EH (cell line): ENCODE measurements around the gene ITPR2.
"Not testable (repeated sequence)": the region's sequence is repeated elsewhere in the genome, so short reads cannot be mapped to it uniquely, and the experiment has no call there.

Experiments used
- DNase-seq: peaks from one replicate; pipeline ENCODE4 v3.0.0-alpha.2; 2015; ENCODE audit warnings: low read depth

Gene ITPR2

GRCh38 chr12:26848156-26848825 lies 15.3 kb upstream of the ITPR2 start:
- DNase-seq = peak; percentile 36

- DNase-seq = no peak
Observed at GRCh38 chr12:26847431-26847830, 14.4 kb upstream of the ITPR2 start.

GRCh38 chr12:26846416-26846815 lies 13.4 kb upstream of the ITPR2 start:
- no peak for DNase-seq

GRCh38 chr12:26845984-26846383 lies 13.0 kb upstream of the ITPR2 start:
- DNase-seq = peak; percentile 75

GRCh38 chr12:26845057-26845666 lies 12.2 kb upstream of the ITPR2 start:
- DNase-seq = peak; percentile 62

GRCh38 chr12:26843311-26843710 lies 10.3 kb upstream of the ITPR2 start:
- no peak for DNase-seq

GRCh38 chr12:26841085-26841484 lies 8.1 kb upstream of the ITPR2 start:
- DNase-seq = no peak

GRCh38 chr12:26839512-26839911 lies 6.5 kb upstream of the ITPR2 start:
- no peak for DNase-seq

GRCh38 chr12:26838888-26839416 lies 6.0 kb upstream of the ITPR2 start:
- no peak for DNase-seq

- no peak for DNase-seq
Observed at GRCh38 chr12:26836201-26836600, 3.2 kb upstream of the ITPR2 start.

- not testable (repeated sequence) for DNase-seq
Observed at GRCh38 chr12:26834503-26835060, 1.6 kb upstream of the ITPR2 start.

GRCh38 chr12:26833743-26834490 lies 923 bp upstream of the ITPR2 start:
- peak; percentile 21 for DNase-seq

GRCh38 chr12:26831951-26832821 lies 808 bp downstream of the ITPR2 start:
- peak; percentile 86 for DNase-seq

GRCh38 chr12:26830783-26831551 lies 2.0 kb downstream of the ITPR2 start:
- no peak for DNase-seq

GRCh38 chr12:26830363-26830762 lies 2.6 kb downstream of the ITPR2 start:
- no peak for DNase-seq

GRCh38 chr12:26828280-26829073 lies 4.5 kb downstream of the ITPR2 start:
- no peak for DNase-seq

GRCh38 chr12:26826437-26826836 lies 6.6 kb downstream of the ITPR2 start:
- DNase-seq = no peak

GRCh38 chr12:26825459-26826016 lies 7.5 kb downstream of the ITPR2 start:
- no peak for DNase-seq

- peak; percentile 59 for DNase-seq
Observed at GRCh38 chr12:26823390-26823789, 9.6 kb downstream of the ITPR2 start.

GRCh38 chr12:26822026-26822425 lies 11.0 kb downstream of the ITPR2 start:
- peak; percentile 65 for DNase-seq
